Endothelial cell of umbilical vein (primary cell): ENCODE results near the gene NPLOC4.
A peak's percentile ranks its signal among the peaks of the same experiment; 100 is the strongest.

Experiments
- CTCF ChIP-seq, 2 donors: IDR thresholded peaks; 1 replicate in 1 of 2; 2 replicates in 1 of 2; pipeline ENCODE4 v1.5.1; 2011; ENCODE audit warnings: low read length in 2 of 2, mild to moderate bottlenecking in 2 of 2, moderate library complexity in 2 of 2, control low read depth in 1 of 2, inconsistent platforms in 1 of 2, low read depth in 1 of 2; ENCODE audit not compliant: insufficient read depth in 1 of 2; ENCODE audit errors: extremely low read depth in 1 of 2
- EZH2 ChIP-seq: IDR thresholded peaks from 2 replicates; pipeline ENCODE4 v1.6.1; 2012; ENCODE audit warnings: borderline replicate concordance, low read depth, mild to moderate bottlenecking, moderate library complexity, low read length, inconsistent platforms; ENCODE audit not compliant: severe bottlenecking
- FOS ChIP-seq: IDR thresholded peaks from 2 replicates; pipeline ENCODE4 v1.6.1; 2011; ENCODE audit warnings: mild to moderate bottlenecking, low read length, moderate library complexity, borderline replicate concordance; ENCODE audit not compliant: insufficient read depth
- JUN ChIP-seq: IDR thresholded peaks from 2 replicates; pipeline ENCODE4 v1.6.1; 2011; ENCODE audit warnings: borderline replicate concordance, low read depth; ENCODE audit not compliant: insufficient read length, insufficient read depth
- MYC ChIP-seq: IDR thresholded peaks from one replicate; pipeline ENCODE4 v1.6.1; 2011; ENCODE audit warnings: mild to moderate bottlenecking, low read depth, low read length
- POLR2A ChIP-seq: IDR thresholded peaks from 2 replicates; pipeline ENCODE4 v1.6.1; 2012; ENCODE audit warnings: low read depth, mild to moderate bottlenecking, control low read depth, low read length
- POLR2AphosphoS5 ChIP-seq: IDR thresholded peaks from 2 replicates; pipeline ENCODE4 v1.6.1; 2012; ENCODE audit warnings: low read depth, mild to moderate bottlenecking, control low read depth, low read length, moderate library complexity; ENCODE audit not compliant: insufficient read depth

GRCh38 chr17:81683584-81684441 is 46.9 kb upstream of the NPLOC4 start, which contains the start of the genes ARL16 and HGS:
- TF ChIP-seq CTCF (IDR thresholded peaks at IDR 0.05; ENCODE audit: extremely low read depth in 1 of 2, insufficient read depth in 1 of 2, low read depth in 1 of 2, low read length in 2 of 2) (no peak), JUN (no peak), POLR2A (peak; percentile 71), MYC (peak; percentile 60), EZH2 (no peak), FOS (peak; percentile 87), POLR2AphosphoS5 (peak; percentile 75)
